Panc1 (cell line): ENCODE measurements around the gene FSTL4. TPM values are rescaled to one million over a fixed set of nuclear protein-coding genes. Genes with fewer than 3 reads are reported as not detected.

ENCODE experiments used
- ATAC-seq: fragments of 200-7000 bp; cut with Tn5 transposase; 2 replicates; pipeline ENCODE4 v1.9.1; 2020; ENCODE audit warnings: mild to moderate bottlenecking, moderate library complexity
- BruUV-seq: library from RNA; stranded (reverse); fragments of 400-500 nt; replicated peaks from 2 replicates; lab custom pipeline; 2021; lab: Mats Ljungman, UMichigan
- CTCF ChIA-PET: fragments of 300-600 bp; sonication (Branson Sonifier 250); formaldehyde crosslinking; loops from one replicate; lab custom pipeline; 2022; ENCODE audit warnings: antibody characterized with exemption; lab: Charles Lee
- POLR2A ChIA-PET: fragments of 300-600 bp; sonication (Branson Sonifier 250); formaldehyde crosslinking; loops from one replicate; lab custom pipeline; 2022; ENCODE audit warnings: antibody characterized with exemption; lab: Charles Lee
- DNase-seq: peaks from one replicate; pipeline ENCODE4 v3.0.0-alpha.2; 2010; ENCODE audit warnings: low read depth, low spot score
- H3K27ac ChIP-seq: 2 replicates; pipeline ENCODE4 v1.5.1; 2011; ENCODE audit warnings: mild to moderate bottlenecking, low read length, inconsistent platforms
- H3K27me3 ChIP-seq: fragments of 200-500 bp; sonication (Bioruptor generic); 2 replicates; pipeline ENCODE4 v1.6.0; 2014; ENCODE audit warnings: low read length, inconsistent platforms; ENCODE audit not compliant: control insufficient read depth, insufficient read depth
- H3K36me3 ChIP-seq: fragments of 200-500 bp; sonication (Bioruptor generic); 2 replicates; pipeline ENCODE4 v1.5.1; 2014; ENCODE audit warnings: inconsistent platforms, mild to moderate bottlenecking, low read length, moderate library complexity; ENCODE audit not compliant: control insufficient read depth, insufficient read depth
- H3K4me1 ChIP-seq: 2 replicates; pipeline ENCODE4 v1.5.1; 2011; ENCODE audit warnings: inconsistent platforms, mild to moderate bottlenecking, low read length, moderate library complexity; ENCODE audit not compliant: control insufficient read depth, insufficient read depth
- H3K4me3 ChIP-seq, 2 experiments: 2 replicates each; pipeline ENCODE4 v1.5.1; 2011 to 2012; ENCODE audit warnings: low read depth in 2 of 2, low read length in 2 of 2, mild to moderate bottlenecking in 2 of 2, inconsistent platforms in 1 of 2, moderate library complexity in 1 of 2
- H3K9me3 ChIP-seq: fragments of 200-500 bp; sonication (Bioruptor generic); 2 replicates; pipeline ENCODE4 v1.5.1; 2014; ENCODE audit warnings: low read depth, mild to moderate bottlenecking, inconsistent platforms, low read length, moderate library complexity; ENCODE audit not compliant: control insufficient read depth, insufficient read depth
- POLR2AphosphoS5 ChIP-seq: IDR thresholded peaks from 2 replicates; pipeline ENCODE4 v1.6.1; 2012; ENCODE audit warnings: mild to moderate bottlenecking, low read depth, low read length, moderate library complexity
- SIN3A ChIP-seq: IDR thresholded peaks from 2 replicates; pipeline ENCODE4 v1.6.1; 2012; ENCODE audit warnings: low read depth, mild to moderate bottlenecking, low read length, moderate library complexity, borderline replicate concordance; ENCODE audit not compliant: insufficient read depth
- TCF7L2 ChIP-seq: IDR thresholded peaks from 2 replicates; pipeline ENCODE4 v1.6.1; 2011; ENCODE audit warnings: mild to moderate bottlenecking, low read depth, low read length, inconsistent platforms
- in situ Hi-C: cut with HindIII; loops from 2 replicates; pipeline ENCODE4 v1.10.0; 2016; ENCODE audit warnings: low sequenced_read_pairs, low pct_unique_long_range_greater_than_20kb
- intact Hi-C: fragments of 100-400 bp; cut with micrococcal nuclease; formaldehyde crosslinking; loops from one replicate; pipeline ENCODE4 v1.10.0; 2022; ENCODE audit not compliant: unreplicated experiment
- total RNA-seq: library from RNA; stranded (reverse); gene quantifications from one replicate; pipeline ENCODE4 v1.2.1, GENCODE V29; 2021; ENCODE audit not compliant: unreplicated experiment
- TF ChIP-seq, protein P1 (sequence below): fragments of 450-650 bp; IDR thresholded peaks from 2 replicates; pipeline ENCODE4 v1.5.1; 2017; ENCODE audit warnings: mild to moderate bottlenecking
- TF ChIP-seq, protein P2 (sequence below), 2 experiments: IDR thresholded peaks; 2 replicates each; pipeline ENCODE4 v1.6.1; 2011 to 2012; ENCODE audit warnings: low read depth in 2 of 2, control low read depth in 1 of 2, low read length in 1 of 2, mild to moderate bottlenecking in 1 of 2, moderate library complexity in 1 of 2; ENCODE audit not compliant: insufficient read depth in 1 of 2

Gene FSTL4
- total RNA-seq, 1 experiment from 2014 or later, result 0.18 TPM

DNA sequence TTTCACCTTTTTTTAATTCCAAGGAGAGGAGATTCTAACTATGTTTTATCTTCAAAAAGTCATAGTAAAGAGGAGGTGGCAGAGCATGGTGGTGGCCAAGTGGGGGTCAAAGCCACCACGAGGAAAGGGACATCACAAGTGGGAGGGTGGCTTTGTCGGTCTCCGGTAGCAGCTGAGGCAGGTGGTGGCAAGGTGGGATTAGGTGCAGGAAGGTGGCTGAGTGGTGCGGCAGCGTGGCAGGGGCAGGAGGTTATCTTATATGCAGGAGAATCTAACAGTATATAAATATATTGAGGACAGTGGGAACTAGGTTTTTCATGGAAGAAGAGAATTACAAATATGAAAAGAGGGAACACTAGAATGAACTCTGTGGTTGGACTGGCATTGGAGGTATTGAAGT, 196.8 kb downstream of the FSTL4 start:
- in situ Hi-C loops, result no loop called here
- ATAC-seq (no peak), DNase-seq (no peak)
- TF ChIP-seq POLR2AphosphoS5 (no peak), TCF7L2 (no peak)
- TF ChIP-seq, protein P1, sequence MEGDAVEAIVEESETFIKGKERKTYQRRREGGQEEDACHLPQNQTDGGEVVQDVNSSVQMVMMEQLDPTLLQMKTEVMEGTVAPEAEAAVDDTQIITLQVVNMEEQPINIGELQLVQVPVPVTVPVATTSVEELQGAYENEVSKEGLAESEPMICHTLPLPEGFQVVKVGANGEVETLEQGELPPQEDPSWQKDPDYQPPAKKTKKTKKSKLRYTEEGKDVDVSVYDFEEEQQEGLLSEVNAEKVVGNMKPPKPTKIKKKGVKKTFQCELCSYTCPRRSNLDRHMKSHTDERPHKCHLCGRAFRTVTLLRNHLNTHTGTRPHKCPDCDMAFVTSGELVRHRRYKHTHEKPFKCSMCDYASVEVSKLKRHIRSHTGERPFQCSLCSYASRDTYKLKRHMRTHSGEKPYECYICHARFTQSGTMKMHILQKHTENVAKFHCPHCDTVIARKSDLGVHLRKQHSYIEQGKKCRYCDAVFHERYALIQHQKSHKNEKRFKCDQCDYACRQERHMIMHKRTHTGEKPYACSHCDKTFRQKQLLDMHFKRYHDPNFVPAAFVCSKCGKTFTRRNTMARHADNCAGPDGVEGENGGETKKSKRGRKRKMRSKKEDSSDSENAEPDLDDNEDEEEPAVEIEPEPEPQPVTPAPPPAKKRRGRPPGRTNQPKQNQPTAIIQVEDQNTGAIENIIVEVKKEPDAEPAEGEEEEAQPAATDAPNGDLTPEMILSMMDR, result no peak
- ChIA-PET CTCF (no interaction called here), POLR2A (no interaction called here)
- Histone ChIP-seq H3K27ac (no peak overlapping the region), H3K27me3 (peaks cover 60% of the 10 kb centered on the region), H3K9me3 (no peaks in the 10 kb centered on the region), H3K4me1 (no peaks in the 10 kb centered on the region), H3K4me3 (no peak overlapping the region), H3K36me3 (no peaks in the 10 kb centered on the region)
- intact Hi-C loops, result no loop called here
- no TSS peak for BruUV-seq

DNA sequence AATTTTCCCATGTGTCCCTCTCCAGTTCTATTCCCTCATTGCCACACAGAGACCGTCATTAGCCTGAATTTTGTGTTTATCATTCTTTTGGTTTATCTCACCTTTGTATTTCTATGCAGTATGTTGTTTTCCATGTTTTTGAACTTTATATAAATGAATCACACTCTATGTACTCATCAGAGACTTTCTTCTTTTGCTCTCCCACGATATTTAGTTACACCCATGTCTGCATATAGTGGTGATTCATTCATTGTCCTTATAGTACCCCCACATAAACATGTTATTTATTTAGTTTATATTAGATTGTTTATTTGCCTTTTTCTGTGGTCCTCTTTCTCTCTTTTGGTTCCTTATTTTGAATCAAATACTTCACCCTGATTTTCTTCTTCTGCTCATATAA, 199.7 kb downstream of the FSTL4 start:
- in situ Hi-C loops, result no loop called here
- Histone ChIP-seq H3K27ac (no peak overlapping the region), H3K27me3 (peaks cover 53% of the 10 kb centered on the region), H3K4me3 (no peak overlapping the region), H3K9me3 (no peaks in the 10 kb centered on the region), H3K4me1 (no peaks in the 10 kb centered on the region), H3K36me3 (no peaks in the 10 kb centered on the region)
- CTCF ChIA-PET, result no interaction called here
- no peak for DNase-seq
- intact Hi-C loops, result no loop called here
- no peak for ATAC-seq
- TF ChIP-seq POLR2AphosphoS5, result no peak
- no peak for TF ChIP-seq SIN3A
- TF ChIP-seq, protein P1, result no peak
- TF ChIP-seq TCF7L2, result no peak
- TF ChIP-seq, protein P2, sequence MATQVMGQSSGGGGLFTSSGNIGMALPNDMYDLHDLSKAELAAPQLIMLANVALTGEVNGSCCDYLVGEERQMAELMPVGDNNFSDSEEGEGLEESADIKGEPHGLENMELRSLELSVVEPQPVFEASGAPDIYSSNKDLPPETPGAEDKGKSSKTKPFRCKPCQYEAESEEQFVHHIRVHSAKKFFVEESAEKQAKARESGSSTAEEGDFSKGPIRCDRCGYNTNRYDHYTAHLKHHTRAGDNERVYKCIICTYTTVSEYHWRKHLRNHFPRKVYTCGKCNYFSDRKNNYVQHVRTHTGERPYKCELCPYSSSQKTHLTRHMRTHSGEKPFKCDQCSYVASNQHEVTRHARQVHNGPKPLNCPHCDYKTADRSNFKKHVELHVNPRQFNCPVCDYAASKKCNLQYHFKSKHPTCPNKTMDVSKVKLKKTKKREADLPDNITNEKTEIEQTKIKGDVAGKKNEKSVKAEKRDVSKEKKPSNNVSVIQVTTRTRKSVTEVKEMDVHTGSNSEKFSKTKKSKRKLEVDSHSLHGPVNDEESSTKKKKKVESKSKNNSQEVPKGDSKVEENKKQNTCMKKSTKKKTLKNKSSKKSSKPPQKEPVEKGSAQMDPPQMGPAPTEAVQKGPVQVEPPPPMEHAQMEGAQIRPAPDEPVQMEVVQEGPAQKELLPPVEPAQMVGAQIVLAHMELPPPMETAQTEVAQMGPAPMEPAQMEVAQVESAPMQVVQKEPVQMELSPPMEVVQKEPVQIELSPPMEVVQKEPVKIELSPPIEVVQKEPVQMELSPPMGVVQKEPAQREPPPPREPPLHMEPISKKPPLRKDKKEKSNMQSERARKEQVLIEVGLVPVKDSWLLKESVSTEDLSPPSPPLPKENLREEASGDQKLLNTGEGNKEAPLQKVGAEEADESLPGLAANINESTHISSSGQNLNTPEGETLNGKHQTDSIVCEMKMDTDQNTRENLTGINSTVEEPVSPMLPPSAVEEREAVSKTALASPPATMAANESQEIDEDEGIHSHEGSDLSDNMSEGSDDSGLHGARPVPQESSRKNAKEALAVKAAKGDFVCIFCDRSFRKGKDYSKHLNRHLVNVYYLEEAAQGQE (IDR thresholded peaks at IDR 0.05; ENCODE audit: insufficient read depth in 1 of 2, low read depth in 2 of 2, low read length in 1 of 2), result no peak
- POLR2A ChIA-PET, result no interaction called here
- BruUV-seq, result no TSS peak
